Measurements from ENCODE around the gene PLIN4. TPM values are rescaled to one million over a fixed set of nuclear protein-coding genes. Genes with fewer than 3 reads are reported as not detected.

Gene PLIN4
- total RNA-seq, 4 donors from 2014 or later = 65.1 to 689 (median 138) TPM

DNA sequence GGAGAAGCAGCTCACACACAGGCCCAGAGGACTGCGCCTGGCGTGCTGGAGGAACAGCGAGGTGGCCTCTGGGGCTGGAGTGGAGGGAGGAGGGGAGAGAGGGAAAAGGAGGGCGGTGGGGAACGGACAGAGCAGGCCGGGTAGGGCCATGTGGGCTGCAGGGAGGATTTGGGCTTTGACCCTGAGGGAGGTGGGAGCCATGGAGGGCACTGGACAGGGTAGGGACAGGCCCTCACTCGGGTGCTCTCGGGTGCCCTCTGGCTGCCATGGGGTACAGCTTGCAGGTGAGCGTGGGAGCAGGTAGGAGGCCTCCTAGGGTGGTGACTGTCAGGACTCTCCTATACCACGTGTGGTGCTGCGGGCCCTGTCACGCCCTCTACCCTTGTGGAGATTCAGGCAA is 22.8 kb downstream of the PLIN4 start:
- 84 to 86% methylated on average over 12 of the region's 12 CpGs for WGBS, 2 donors
- Histone ChIP-seq H3K36me3 (peaks cover 8 to 91% (median 19%) of the 10 kb centered on the region in 3 donors), H3K4me1 (no peaks in the 10 kb centered on the region), H3K4me3 (no peak overlapping the region), H3K27me3 (no peaks in the 10 kb centered on the region), H3K9me3 (no peaks in the 10 kb centered on the region), H3K27ac (no peak overlapping the region)
- TF ChIP-seq EP300 (IDR thresholded peaks at IDR 0.05) = no peak
- TF ChIP-seq POLR2A (IDR thresholded peaks at IDR 0.05) = no peak
- TF ChIP-seq, protein P1, sequence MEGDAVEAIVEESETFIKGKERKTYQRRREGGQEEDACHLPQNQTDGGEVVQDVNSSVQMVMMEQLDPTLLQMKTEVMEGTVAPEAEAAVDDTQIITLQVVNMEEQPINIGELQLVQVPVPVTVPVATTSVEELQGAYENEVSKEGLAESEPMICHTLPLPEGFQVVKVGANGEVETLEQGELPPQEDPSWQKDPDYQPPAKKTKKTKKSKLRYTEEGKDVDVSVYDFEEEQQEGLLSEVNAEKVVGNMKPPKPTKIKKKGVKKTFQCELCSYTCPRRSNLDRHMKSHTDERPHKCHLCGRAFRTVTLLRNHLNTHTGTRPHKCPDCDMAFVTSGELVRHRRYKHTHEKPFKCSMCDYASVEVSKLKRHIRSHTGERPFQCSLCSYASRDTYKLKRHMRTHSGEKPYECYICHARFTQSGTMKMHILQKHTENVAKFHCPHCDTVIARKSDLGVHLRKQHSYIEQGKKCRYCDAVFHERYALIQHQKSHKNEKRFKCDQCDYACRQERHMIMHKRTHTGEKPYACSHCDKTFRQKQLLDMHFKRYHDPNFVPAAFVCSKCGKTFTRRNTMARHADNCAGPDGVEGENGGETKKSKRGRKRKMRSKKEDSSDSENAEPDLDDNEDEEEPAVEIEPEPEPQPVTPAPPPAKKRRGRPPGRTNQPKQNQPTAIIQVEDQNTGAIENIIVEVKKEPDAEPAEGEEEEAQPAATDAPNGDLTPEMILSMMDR (IDR thresholded peaks at IDR 0.05) = no peak
- DNase-seq (ENCODE audit: low spot score in 2 of 2) = no peak

GRCh38 chr19:4494691-4495064 is 23.6 kb downstream of the PLIN4 start:
- 94 to 95% methylated on average over 8 of the region's 8 CpGs for WGBS, 2 donors
- H3K36me3 ChIP-seq = peaks cover 8 to 91% (median 19%) of the 10 kb centered on the region in 3 donors
- no peak overlapping the region for H3K4me3 ChIP-seq
- DNase-seq (ENCODE audit: low spot score in 2 of 2) = no peak
- H3K9me3 ChIP-seq = no peaks in the 10 kb centered on the region
- H3K27me3 ChIP-seq = no peaks in the 10 kb centered on the region
- H3K4me1 ChIP-seq = no peaks in the 10 kb centered on the region
- no peak overlapping the region for H3K27ac ChIP-seq
- no peak for TF ChIP-seq EP300 (IDR thresholded peaks at IDR 0.05)
- no peak for TF ChIP-seq POLR2A (IDR thresholded peaks at IDR 0.05)
- TF ChIP-seq, protein P1 (IDR thresholded peaks at IDR 0.05) = no peak

DNA sequence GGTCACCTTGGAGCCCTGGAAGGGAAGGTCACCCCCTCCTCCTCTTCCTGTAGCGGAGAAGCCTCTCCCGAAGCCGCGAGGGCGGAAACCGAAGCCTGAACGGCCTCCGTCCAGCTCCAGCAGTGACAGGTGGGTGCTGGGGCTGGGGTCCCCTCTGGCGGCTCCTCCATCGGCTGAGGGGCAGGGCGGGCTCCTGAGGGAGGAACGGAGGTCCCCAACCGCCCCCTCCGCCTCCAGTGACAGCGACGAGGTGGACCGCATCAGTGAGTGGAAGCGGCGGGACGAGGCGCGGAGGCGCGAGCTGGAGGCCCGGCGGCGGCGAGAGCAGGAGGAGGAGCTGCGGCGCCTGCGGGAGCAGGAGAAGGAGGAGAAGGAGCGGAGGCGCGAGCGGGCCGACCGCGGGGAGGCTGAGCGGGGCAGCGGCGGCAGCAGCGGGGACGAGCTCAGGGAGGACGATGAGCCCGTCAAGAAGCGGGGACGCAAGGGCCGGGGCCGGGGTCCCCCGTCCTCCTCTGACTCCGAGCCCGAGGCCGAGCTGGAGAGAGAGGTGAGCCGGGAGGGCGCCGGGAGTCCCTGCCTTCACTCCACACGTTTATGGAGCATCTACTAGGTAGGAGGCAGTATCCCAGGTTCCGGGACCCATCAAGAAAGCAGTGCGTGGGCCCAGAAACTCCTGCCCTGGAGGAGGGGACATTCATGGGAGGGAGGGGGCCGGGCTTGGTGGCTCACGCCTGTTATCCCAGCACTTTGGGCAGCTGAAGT is 24.2 kb downstream of the PLIN4 start:
- no peak overlapping the region for H3K4me3 ChIP-seq
- TF ChIP-seq, protein P1 (IDR thresholded peaks at IDR 0.05) = no peak
- no peak for TF ChIP-seq EP300 (IDR thresholded peaks at IDR 0.05)
- TF ChIP-seq POLR2A (IDR thresholded peaks at IDR 0.05) = no peak
- no peaks in the 10 kb centered on the region for H3K27me3 ChIP-seq
- no peak for DNase-seq (ENCODE audit: low spot score in 2 of 2)
- WGBS, 2 donors = 94% methylated on average over 61 of the region's 61 CpGs
- H3K4me1 ChIP-seq = no peaks in the 10 kb centered on the region
- no peak overlapping the region for H3K27ac ChIP-seq
- H3K9me3 ChIP-seq = no peaks in the 10 kb centered on the region
- peaks cover 8 to 91% (median 19%) of the 10 kb centered on the region in 3 donors for H3K36me3 ChIP-seq

GRCh38 chr19:4493104-4493928 is 25.0 kb downstream of the PLIN4 start:
- Histone ChIP-seq H3K4me3 (no peak overlapping the region), H3K4me1 (no peaks in the 10 kb centered on the region), H3K27me3 (no peaks in the 10 kb centered on the region), H3K27ac (no peak overlapping the region), H3K9me3 (no peaks in the 10 kb centered on the region), H3K36me3 (peaks cover 7 to 91% (median 19%) of the 10 kb centered on the region in 3 donors)
- WGBS, 2 donors = 88 to 92% methylated on average over 28 to 36 of the region's 41 CpGs
- no peak for DNase-seq (ENCODE audit: low spot score in 2 of 2)
- no peak for TF ChIP-seq POLR2A (IDR thresholded peaks at IDR 0.05)
- TF ChIP-seq, protein P1 (IDR thresholded peaks at IDR 0.05) = no peak
- TF ChIP-seq EP300 (IDR thresholded peaks at IDR 0.05) = no peak
